Measurements from ENCODE around the gene CHST8. TPM values are rescaled to one million over a fixed set of nuclear protein-coding genes. Genes with fewer than 3 reads are reported as not detected.

The CHST8 gene
- total RNA-seq, 1 donor from 2014 or later, result 0.96 TPM

GRCh38 chr19:33580645-33581037 is 41.1 kb upstream of the CHST8 start:
- H3K4me3 Mint-ChIP-seq, result no peak overlapping the region
- no peak for TF ChIP-seq CTCF (conservative IDR thresholded peaks at IDR 0.05)
- H3K9me3 Mint-ChIP-seq, result no peaks in the 10 kb centered on the region
- no peaks in the 10 kb centered on the region for H3K36me3 Mint-ChIP-seq (ENCODE audit: low read depth)
- H3K27ac Mint-ChIP-seq (ENCODE audit: unreplicated experiment), result no peak overlapping the region
- H3K4me1 Mint-ChIP-seq, result peaks cover 10% of the 10 kb centered on the region
- no peaks in the 10 kb centered on the region for H3K27me3 Mint-ChIP-seq (ENCODE audit: low read depth)
- DNase-seq (ENCODE audit: low read depth, low spot score), result peak; percentile 21

- peaks cover 5% of the 10 kb centered on the region for H3K27me3 Mint-ChIP-seq (ENCODE audit: low read depth)
- peaks cover 10% of the 10 kb centered on the region for H3K4me1 Mint-ChIP-seq
- H3K9me3 Mint-ChIP-seq, result peaks cover 4% of the 10 kb centered on the region
- H3K36me3 Mint-ChIP-seq (ENCODE audit: low read depth), result peaks cover 4% of the 10 kb centered on the region
- DNase-seq (ENCODE audit: low read depth, low spot score), result no peak
- no peak overlapping the region for H3K4me3 Mint-ChIP-seq
- H3K27ac Mint-ChIP-seq (ENCODE audit: unreplicated experiment), result no peak overlapping the region
- TF ChIP-seq CTCF (conservative IDR thresholded peaks at IDR 0.05), result no peak
Observed at GRCh38 chr19:33582914-33583313, 38.8 kb upstream of the CHST8 start.

GRCh38 chr19:33587150-33587549 is 34.6 kb upstream of the CHST8 start:
- H3K4me1 Mint-ChIP-seq, result no peaks in the 10 kb centered on the region
- peaks cover 7% of the 10 kb centered on the region for H3K9me3 Mint-ChIP-seq
- no peak overlapping the region for H3K27ac Mint-ChIP-seq (ENCODE audit: unreplicated experiment)
- H3K27me3 Mint-ChIP-seq (ENCODE audit: low read depth), result peaks cover 5% of the 10 kb centered on the region
- H3K36me3 Mint-ChIP-seq (ENCODE audit: low read depth), result peaks cover 4% of the 10 kb centered on the region
- H3K4me3 Mint-ChIP-seq, result no peak overlapping the region
- TF ChIP-seq CTCF (conservative IDR thresholded peaks at IDR 0.05), result no peak
- DNase-seq (ENCODE audit: low read depth, low spot score), result no peak

- peaks cover 16% of the 10 kb centered on the region for H3K9me3 Mint-ChIP-seq
- no peak for TF ChIP-seq CTCF (conservative IDR thresholded peaks at IDR 0.05)
- DNase-seq (ENCODE audit: low read depth, low spot score), result no peak
- no peak overlapping the region for H3K27ac Mint-ChIP-seq (ENCODE audit: unreplicated experiment)
- H3K27me3 Mint-ChIP-seq (ENCODE audit: low read depth), result peaks cover 18% of the 10 kb centered on the region
- no peaks in the 10 kb centered on the region for H3K4me1 Mint-ChIP-seq
- H3K4me3 Mint-ChIP-seq, result no peak overlapping the region
- peaks cover 4% of the 10 kb centered on the region for H3K36me3 Mint-ChIP-seq (ENCODE audit: low read depth)
Observed at GRCh38 chr19:33590224-33590623, 31.5 kb upstream of the CHST8 start.

- TF ChIP-seq CTCF (conservative IDR thresholded peaks at IDR 0.05), result no peak
- peaks cover 4% of the 10 kb centered on the region for H3K36me3 Mint-ChIP-seq (ENCODE audit: low read depth)
- H3K4me1 Mint-ChIP-seq, result no peaks in the 10 kb centered on the region
- peaks cover 15% of the 10 kb centered on the region for H3K9me3 Mint-ChIP-seq
- H3K4me3 Mint-ChIP-seq, result no peak overlapping the region
- H3K27me3 Mint-ChIP-seq (ENCODE audit: low read depth), result peaks cover 18% of the 10 kb centered on the region
- no peak overlapping the region for H3K27ac Mint-ChIP-seq (ENCODE audit: unreplicated experiment)
- DNase-seq (ENCODE audit: low read depth, low spot score), result no peak
Observed at GRCh38 chr19:33595783-33596182, 26.0 kb upstream of the CHST8 start.

GRCh38 chr19:33601583-33601982 is 20.2 kb upstream of the CHST8 start:
- Mint-ChIP-seq H3K27me3 (ENCODE audit: low read depth) (peaks cover 19% of the 10 kb centered on the region), H3K4me1 (no peaks in the 10 kb centered on the region), H3K9me3 (peaks cover 13% of the 10 kb centered on the region), H3K4me3 (no peak overlapping the region), H3K36me3 (ENCODE audit: low read depth) (peaks cover 8% of the 10 kb centered on the region), H3K27ac (ENCODE audit: unreplicated experiment) (peak overlapping the region; percentile 37)
- no peak for DNase-seq (ENCODE audit: low read depth, low spot score)
- TF ChIP-seq CTCF (conservative IDR thresholded peaks at IDR 0.05), result no peak

Measured in neural crest cell (in vitro differentiated cells).